Adrenal gland (tissue), 5 donors: ENCODE measurements around the gene LARGE1.

Experiments
- POLR2A ChIP-seq, 2 donors: fragments of 450-650 bp; IDR thresholded peaks; one replicate each; pipeline ENCODE4 v1.6.1; 2017; ENCODE audit warnings: antibody characterized with exemption in 2 of 2, mild to moderate bottlenecking in 2 of 2, moderate library complexity in 1 of 2
- TF ChIP-seq, protein P1 (sequence below), 6 experiments: fragments of 450-650 bp in 4 of 6; fragments of 200-600 bp in 2 of 6; sonication (generic) in 1 of 6; IDR thresholded peaks; 1 replicate in 5 of 6; 2 replicates in 1 of 6; pipeline versions ENCODE4 v1.5.1 to v1.8.0; 2016 to 2021; ENCODE audit warnings: antibody characterized with exemption in 6 of 6, mild to moderate bottlenecking in 2 of 6, moderate library complexity in 1 of 6
- donor health status: DM: no; HTN: no; CAD: no.

DNA sequence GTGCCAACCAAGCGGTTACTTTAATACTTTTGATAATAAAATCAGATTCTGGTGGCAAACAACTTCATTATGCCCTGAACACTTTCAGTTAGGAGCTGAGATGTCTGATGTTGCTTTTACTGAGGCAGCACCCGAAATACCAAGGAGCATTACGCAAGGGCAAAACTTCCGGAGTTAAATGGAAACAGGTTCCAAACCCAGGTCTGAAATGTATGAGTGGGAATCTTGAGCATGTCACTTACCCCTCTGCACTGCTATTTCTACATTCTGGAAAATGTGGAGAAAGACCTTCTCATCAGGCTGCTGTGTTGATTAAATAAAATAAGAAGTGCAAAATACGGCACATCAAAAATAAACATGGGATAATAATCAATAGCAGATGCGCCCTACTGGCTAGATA is 315.1 kb downstream of the LARGE1 start:
- TF ChIP-seq, protein P1, sequence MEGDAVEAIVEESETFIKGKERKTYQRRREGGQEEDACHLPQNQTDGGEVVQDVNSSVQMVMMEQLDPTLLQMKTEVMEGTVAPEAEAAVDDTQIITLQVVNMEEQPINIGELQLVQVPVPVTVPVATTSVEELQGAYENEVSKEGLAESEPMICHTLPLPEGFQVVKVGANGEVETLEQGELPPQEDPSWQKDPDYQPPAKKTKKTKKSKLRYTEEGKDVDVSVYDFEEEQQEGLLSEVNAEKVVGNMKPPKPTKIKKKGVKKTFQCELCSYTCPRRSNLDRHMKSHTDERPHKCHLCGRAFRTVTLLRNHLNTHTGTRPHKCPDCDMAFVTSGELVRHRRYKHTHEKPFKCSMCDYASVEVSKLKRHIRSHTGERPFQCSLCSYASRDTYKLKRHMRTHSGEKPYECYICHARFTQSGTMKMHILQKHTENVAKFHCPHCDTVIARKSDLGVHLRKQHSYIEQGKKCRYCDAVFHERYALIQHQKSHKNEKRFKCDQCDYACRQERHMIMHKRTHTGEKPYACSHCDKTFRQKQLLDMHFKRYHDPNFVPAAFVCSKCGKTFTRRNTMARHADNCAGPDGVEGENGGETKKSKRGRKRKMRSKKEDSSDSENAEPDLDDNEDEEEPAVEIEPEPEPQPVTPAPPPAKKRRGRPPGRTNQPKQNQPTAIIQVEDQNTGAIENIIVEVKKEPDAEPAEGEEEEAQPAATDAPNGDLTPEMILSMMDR (IDR thresholded peaks at IDR 0.05), result no peak
- TF ChIP-seq POLR2A (IDR thresholded peaks at IDR 0.05), result no peak
